ENCODE results near the gene FCSK.
"Not testable (repeated sequence)": the region's sequence is repeated elsewhere in the genome, so short reads cannot be mapped to it uniquely, and the experiment has no call there.

FCSK gene

DNA sequence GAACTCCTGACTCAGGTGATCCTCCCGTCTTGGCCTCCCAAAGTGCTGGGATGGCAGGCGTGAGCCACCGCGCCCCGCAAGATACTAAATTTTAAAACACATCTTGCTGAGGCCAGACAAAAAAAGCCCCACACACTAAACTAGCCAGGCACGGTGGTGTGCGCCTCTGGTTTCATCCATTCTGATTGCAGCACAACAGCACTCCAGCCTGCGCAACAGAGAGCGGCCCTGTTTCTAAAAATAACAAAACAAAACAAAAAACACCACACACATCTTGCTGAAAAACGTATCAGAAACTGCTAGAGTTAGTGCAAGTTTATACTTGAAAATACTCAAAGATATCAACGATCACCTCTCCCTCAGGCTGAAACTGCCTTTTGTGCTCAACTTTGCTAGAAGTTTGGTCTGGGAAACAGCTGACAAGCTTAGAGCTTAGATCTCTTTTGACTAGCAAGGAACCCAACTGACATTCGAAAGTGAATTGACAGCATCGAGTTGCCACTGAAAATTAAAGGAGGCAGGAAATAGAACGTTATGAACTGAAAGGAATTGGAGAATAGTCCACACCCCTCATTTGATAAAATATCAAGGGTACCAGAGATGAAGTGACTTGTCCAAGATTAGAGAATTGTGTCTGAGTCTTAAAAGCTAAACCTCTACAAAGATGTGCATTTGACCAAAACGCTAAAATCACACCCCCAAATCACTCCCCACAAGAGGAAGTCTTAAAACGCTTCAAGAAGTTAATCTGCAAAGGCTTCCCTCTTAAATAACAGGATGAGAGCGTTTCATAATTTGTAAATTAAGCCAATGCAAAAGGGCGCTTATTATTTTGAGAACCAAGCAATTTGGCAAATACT, 68.1 kb downstream of the FCSK start:
- no peak for DNase-seq (ENCODE audit: low spot score)
- FAIRE-seq: no peak

DNA sequence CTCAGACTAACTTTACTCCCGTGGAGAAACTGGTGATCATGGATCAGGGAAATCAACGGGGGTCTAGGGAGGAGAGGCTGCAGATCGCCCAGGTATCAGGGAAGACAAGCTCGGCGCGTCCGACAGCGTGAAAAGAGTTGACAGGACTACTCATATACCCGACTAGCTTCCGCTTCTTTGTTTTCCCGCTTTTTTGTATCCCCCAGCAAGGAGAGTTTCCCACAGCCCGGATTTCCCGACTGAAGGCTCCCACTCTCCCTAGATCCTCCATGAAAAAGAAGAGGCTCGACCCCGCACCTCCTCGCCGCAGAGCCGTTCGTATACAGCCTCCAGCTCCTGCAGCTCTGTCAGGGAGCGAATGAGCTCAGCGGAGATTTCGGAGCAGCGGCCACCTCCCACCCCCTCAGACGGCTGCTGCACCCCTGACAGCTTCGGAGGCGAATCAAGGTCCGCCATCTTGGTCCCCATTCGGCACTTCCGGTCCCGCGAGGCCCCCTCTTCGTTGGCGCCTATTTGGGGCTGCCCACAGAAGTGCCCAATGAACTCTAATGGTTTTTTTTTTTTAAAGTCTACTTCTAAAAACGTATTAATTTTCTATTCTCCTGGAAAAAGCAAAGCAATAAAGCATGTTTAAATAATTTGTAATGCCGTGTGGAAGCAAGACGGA, 68.8 kb downstream of the FCSK start, which contains the start of gene COG4:
COG4 (minus strand) TSS at position 479 of the 667 bp plus-strand sequence; CDS start at position 468, 11 bp downstream.
- no peak for FAIRE-seq
- DNase-seq (ENCODE audit: low spot score): peak; percentile 89

DNA sequence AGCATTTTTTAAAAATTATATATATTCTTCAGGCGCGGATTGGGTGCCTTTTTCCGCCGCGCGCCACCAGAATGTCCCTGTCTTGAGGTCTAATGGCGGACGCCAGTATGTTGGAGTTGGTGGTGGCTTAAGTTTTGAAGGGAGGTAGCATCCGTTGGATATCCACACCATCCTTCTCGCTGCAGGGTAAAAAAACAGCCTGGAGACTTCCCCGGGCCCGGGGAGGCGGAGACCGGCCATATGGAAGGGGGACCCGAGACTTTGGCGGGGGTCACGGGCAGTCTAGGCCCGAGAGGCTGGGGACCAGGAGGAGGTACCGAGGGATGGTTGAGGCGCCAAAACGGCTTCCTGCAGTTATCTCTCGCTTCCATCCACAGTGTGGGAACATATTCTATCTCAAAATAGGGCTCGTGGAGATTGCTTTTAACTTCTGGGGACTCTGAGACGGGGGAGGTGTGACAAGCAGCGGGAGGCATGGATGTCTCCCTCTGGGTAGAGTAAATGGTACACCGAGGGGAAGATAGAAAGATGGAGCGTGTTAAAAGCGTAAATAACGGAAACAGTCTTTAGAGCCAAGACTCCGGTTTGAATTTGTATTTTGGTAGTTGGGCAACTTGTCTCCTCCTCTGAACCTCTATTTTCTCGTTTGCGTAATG, 69.5 kb downstream of the FCSK start, which contains the start of gene SF3B3:
SF3B3 (plus strand) TSS at position 74 of the 656 bp plus-strand sequence. CDS start 2,841 bp downstream, outside the sequence.
- no peak for FAIRE-seq
- peak; percentile 71 for DNase-seq (ENCODE audit: low spot score)

GRCh38 chr16:70524399-70524825, 70.0 kb downstream of the FCSK start:
- DNase-seq (ENCODE audit: low spot score); FAIRE-seq: not testable (repeated sequence)

- no peak for DNase-seq (ENCODE audit: low spot score)
- FAIRE-seq: no peak
Measured at GRCh38 chr16:70526403-70526802, 72.0 kb downstream of the FCSK start.

GRCh38 chr16:70527315-70527996, 73.1 kb downstream of the FCSK start:
- FAIRE-seq: no peak
- no peak for DNase-seq (ENCODE audit: low spot score)

DNA sequence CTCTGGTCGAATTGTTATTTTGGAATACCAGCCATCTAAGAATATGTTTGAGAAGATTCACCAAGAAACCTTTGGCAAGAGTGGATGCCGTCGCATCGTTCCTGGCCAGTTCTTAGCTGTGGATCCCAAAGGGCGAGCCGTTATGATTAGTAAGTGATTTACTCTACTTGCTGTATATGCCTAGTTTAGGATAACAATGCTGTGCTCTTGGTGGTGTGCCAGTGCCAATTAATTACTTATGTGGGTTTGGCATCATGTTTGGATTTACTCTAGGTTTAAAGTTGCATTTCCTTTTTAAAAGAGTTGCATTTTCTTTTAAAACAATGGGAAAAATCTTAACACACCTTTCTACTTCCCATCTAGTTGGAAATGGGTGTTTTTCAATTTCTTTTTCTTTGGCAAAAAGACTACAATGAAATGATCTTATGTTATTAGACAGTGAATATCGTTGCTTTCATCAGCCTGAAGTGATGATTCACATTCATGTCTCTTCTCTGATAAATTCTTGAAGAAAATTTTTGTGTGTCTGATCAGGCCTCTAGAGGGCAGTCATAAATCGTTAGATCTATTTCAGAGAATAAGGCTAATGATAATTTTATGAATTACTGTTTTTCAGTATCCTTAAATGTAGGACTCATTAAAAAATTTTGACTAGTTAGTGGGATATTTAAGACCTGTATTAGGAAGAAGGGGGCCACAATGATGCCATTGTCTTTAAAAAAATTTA, 74.8 kb downstream of the FCSK start:
- peak; percentile 44 for DNase-seq (ENCODE audit: low spot score)

More for the DNA sequence above, 74.8 kb downstream of the FCSK start:
- FAIRE-seq: no peak

All from urothelium cell line (cell line).